GM13977 (cell line): ENCODE results near the gene CNDP1.

Experiments
- DNase-seq: peaks from one replicate; pipeline ENCODE4 v3.0.0; 2012; ENCODE audit warnings: low spot score
- CTCF ChIP-seq: IDR thresholded peaks from 2 replicates; pipeline ENCODE4 v1.5.1; 2012; ENCODE audit warnings: mild to moderate bottlenecking, control low read depth; ENCODE audit not compliant: insufficient read depth; ENCODE audit errors: extremely low read depth, missing control alignments
- in situ Hi-C: fragments of 300-500 bp; cut with MboI; formaldehyde crosslinking; loops from one replicate; pipeline ENCODE4 v1.12.0; 2022; ENCODE audit warnings: low sequenced_read_pairs, low pct_unique_long_range_greater_than_20kb, mixed read lengths, inconsistent platforms; ENCODE audit not compliant: unreplicated experiment

The CNDP1 gene

GRCh38 chr18:74505776-74506175 lies 28.5 kb upstream of the CNDP1 start:
- DNase-seq, result no peak
- TF ChIP-seq CTCF, result no peak
- in situ Hi-C loops, result no loop called here

- no peak for TF ChIP-seq CTCF
- in situ Hi-C loops, result no loop called here
- no peak for DNase-seq
Observed at GRCh38 chr18:74506448-74507084, 27.7 kb upstream of the CNDP1 start.

GRCh38 chr18:74507097-74507881 lies 27.0 kb upstream of the CNDP1 start:
- TF ChIP-seq CTCF, result no peak
- in situ Hi-C loops, result no loop called here
- no peak for DNase-seq

- in situ Hi-C loops, result no loop called here
- DNase-seq, result no peak
- TF ChIP-seq CTCF, result no peak
Observed at GRCh38 chr18:74507927-74508326, 26.4 kb upstream of the CNDP1 start.

- no peak for DNase-seq
- TF ChIP-seq CTCF, result no peak
- in situ Hi-C loops, result no loop called here
Observed at GRCh38 chr18:74508366-74508765, 25.9 kb upstream of the CNDP1 start.

- no peak for TF ChIP-seq CTCF
- no peak for DNase-seq
- in situ Hi-C loops, result no loop called here
Observed at GRCh38 chr18:74508821-74509225, 25.5 kb upstream of the CNDP1 start.
